Fibroblast of lung (primary cell): Measurements from ENCODE around the gene MYMX. TPM values are rescaled to one million over a fixed set of nuclear protein-coding genes. Genes with fewer than 3 reads are reported as not detected.

Experiments used
- DNase-seq, 2 donors: peaks; one replicate each; pipeline versions ENCODE4 v3.0.0 to v3.0.0-alpha.2; 2010; ENCODE audit warnings: low read depth in 2 of 2
- H2AFZ ChIP-seq: 2 replicates; pipeline ENCODE4 v1.5.1; 2012; ENCODE audit warnings: low read length, control low read depth, inconsistent platforms
- H3K27ac ChIP-seq: 2 replicates; pipeline ENCODE4 v1.5.1; 2011; ENCODE audit warnings: low read length, control low read depth; ENCODE audit not compliant: insufficient read depth
- H3K27me3 ChIP-seq: 2 replicates; pipeline ENCODE4 v1.5.1; 2011; ENCODE audit warnings: mild to moderate bottlenecking, low read length; ENCODE audit not compliant: control insufficient read depth, insufficient read depth
- H3K36me3 ChIP-seq: 2 replicates; pipeline ENCODE4 v1.5.1; 2011; ENCODE audit warnings: low read length; ENCODE audit not compliant: control insufficient read depth, insufficient read depth
- H3K4me1 ChIP-seq: 2 replicates; pipeline ENCODE4 v1.5.1; 2011; ENCODE audit warnings: low read length; ENCODE audit not compliant: control insufficient read depth, insufficient read depth; ENCODE audit errors: extremely low read depth
- H3K4me2 ChIP-seq: 2 replicates; pipeline ENCODE4 v1.5.1; 2011; ENCODE audit warnings: low read length, control low read depth; ENCODE audit not compliant: insufficient read depth; ENCODE audit errors: extremely low read depth
- H3K4me3 ChIP-seq, 4 experiments: fragments of 200-600 bp in 1 of 4; sonication (generic) in 1 of 4; replicated peaks in 1 of 4; 2 replicates each; pipeline ENCODE4 v1.5.1; 2011 to 2016; ENCODE audit warnings: low read length in 4 of 4, low read depth in 3 of 4, mild to moderate bottlenecking in 3 of 4, control low read depth in 2 of 4, inconsistent platforms in 1 of 4, mixed read lengths in 1 of 4; ENCODE audit not compliant: insufficient read depth in 1 of 4; ENCODE audit errors: control extremely low read depth in 1 of 4
- H3K79me2 ChIP-seq: 2 replicates; pipeline ENCODE4 v1.5.1; 2012; ENCODE audit warnings: mild to moderate bottlenecking, low read length, inconsistent platforms; ENCODE audit not compliant: control insufficient read depth, insufficient read depth
- H3K9ac ChIP-seq: 2 replicates; pipeline ENCODE4 v1.5.1; 2011; ENCODE audit warnings: mild to moderate bottlenecking, low read length, control low read depth; ENCODE audit not compliant: insufficient read depth
- H3K9me3 ChIP-seq: 2 replicates; pipeline ENCODE4 v1.5.1; 2012; ENCODE audit warnings: low read depth, low read length; ENCODE audit not compliant: control insufficient read depth, insufficient read depth
- H4K20me1 ChIP-seq: 2 replicates; pipeline ENCODE4 v1.5.1; 2011; ENCODE audit warnings: low read length; ENCODE audit not compliant: control insufficient read depth, insufficient read depth; ENCODE audit errors: extremely low read depth
- EZH2 ChIP-seq: IDR thresholded peaks from 2 replicates; pipeline ENCODE4 v1.5.1; 2012; ENCODE audit warnings: low read length, control low read depth, mild to moderate bottlenecking; ENCODE audit errors: missing control alignments
- polyA plus RNA-seq, 2 donors: library from polyadenylated mRNA; depleted of rRNA in 1 of 2; stranded (reverse) in 1 of 2; unstranded in 1 of 2; fragments of >200 nt; gene quantifications; 2 replicates each; pipeline ENCODE4 v1.2.1, GENCODE V29; 2011 to 2012; ENCODE audit warnings: missing spikeins in 1 of 2
- total RNA-seq: library from RNA; depleted of rRNA; stranded (reverse); fragments of >200 nt; gene quantifications from 2 replicates; pipeline ENCODE4 v1.2.1, GENCODE V29; 2014
- TF ChIP-seq, protein P1 (sequence below), 2 donors: IDR thresholded peaks in 1 of 2; conservative IDR thresholded peaks in 1 of 2; 1 replicate in 1 of 2; 2 replicates in 1 of 2; pipeline ENCODE4 v1.5.1; 2011 to 2012; ENCODE audit warnings: low read length in 2 of 2, control low read depth in 1 of 2, inconsistent platforms in 1 of 2, low read depth in 1 of 2, mild to moderate bottlenecking in 1 of 2

The MYMX gene
- total and polyA plus RNA-seq, 2 donors (not counting 1 experiment from before 2014, with no cell fraction given) = not detected

- Histone ChIP-seq H3K36me3 (no peaks in the 10 kb centered on the region), H3K27me3 (no peaks in the 10 kb centered on the region), H3K27ac (no peak overlapping the region), H4K20me1 (no peaks in the 10 kb centered on the region), H3K4me3 (no peak overlapping the region), H3K4me1 (no peaks in the 10 kb centered on the region), H3K4me2 (no peak overlapping the region), H3K9ac (no peak overlapping the region), H3K9me3 (no peaks in the 10 kb centered on the region), H2AFZ (no peak overlapping the region), H3K79me2 (no peaks in the 10 kb centered on the region)
- DNase-seq = no peak
- TF ChIP-seq, protein P1, sequence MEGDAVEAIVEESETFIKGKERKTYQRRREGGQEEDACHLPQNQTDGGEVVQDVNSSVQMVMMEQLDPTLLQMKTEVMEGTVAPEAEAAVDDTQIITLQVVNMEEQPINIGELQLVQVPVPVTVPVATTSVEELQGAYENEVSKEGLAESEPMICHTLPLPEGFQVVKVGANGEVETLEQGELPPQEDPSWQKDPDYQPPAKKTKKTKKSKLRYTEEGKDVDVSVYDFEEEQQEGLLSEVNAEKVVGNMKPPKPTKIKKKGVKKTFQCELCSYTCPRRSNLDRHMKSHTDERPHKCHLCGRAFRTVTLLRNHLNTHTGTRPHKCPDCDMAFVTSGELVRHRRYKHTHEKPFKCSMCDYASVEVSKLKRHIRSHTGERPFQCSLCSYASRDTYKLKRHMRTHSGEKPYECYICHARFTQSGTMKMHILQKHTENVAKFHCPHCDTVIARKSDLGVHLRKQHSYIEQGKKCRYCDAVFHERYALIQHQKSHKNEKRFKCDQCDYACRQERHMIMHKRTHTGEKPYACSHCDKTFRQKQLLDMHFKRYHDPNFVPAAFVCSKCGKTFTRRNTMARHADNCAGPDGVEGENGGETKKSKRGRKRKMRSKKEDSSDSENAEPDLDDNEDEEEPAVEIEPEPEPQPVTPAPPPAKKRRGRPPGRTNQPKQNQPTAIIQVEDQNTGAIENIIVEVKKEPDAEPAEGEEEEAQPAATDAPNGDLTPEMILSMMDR (conservative IDR thresholded peaks at IDR 0.05 in 1 of 2, IDR thresholded peaks at IDR 0.05 in 1 of 2; ENCODE audit: low read depth in 1 of 2, low read length in 2 of 2) = no peak
- no peak for TF ChIP-seq EZH2
Measured at GRCh38 chr6:44185953-44186634, 30.6 kb upstream of the MYMX start.

DNA sequence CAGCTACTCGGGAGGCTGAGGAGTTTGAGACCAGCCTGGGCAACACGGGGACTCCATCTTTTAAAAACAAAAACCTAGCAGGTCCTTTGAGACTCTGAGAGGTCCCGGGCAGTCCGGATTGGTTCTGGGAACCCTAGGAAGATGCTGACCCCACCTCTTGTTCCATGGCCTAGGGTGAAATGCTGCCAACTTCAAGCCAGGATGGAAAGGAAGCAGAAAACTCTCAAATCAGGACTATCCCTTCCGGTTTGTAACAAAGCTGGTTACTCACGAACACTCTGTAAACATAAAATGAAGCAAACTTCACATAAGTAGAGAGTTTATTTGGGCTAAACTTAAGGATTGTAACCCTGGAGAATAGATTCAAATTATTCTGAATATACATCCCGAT lies 30.1 kb upstream of the MYMX start:
- Histone ChIP-seq H3K36me3 (no peaks in the 10 kb centered on the region), H2AFZ (no peak overlapping the region), H3K4me1 (no peaks in the 10 kb centered on the region), H4K20me1 (no peaks in the 10 kb centered on the region), H3K27ac (no peak overlapping the region), H3K9ac (no peak overlapping the region), H3K79me2 (no peaks in the 10 kb centered on the region), H3K27me3 (no peaks in the 10 kb centered on the region), H3K9me3 (no peaks in the 10 kb centered on the region), H3K4me3 (no peak overlapping the region), H3K4me2 (no peak overlapping the region)
- no peak for DNase-seq
- TF ChIP-seq, protein P1 (conservative IDR thresholded peaks at IDR 0.05 in 1 of 2, IDR thresholded peaks at IDR 0.05 in 1 of 2; ENCODE audit: low read depth in 1 of 2, low read length in 2 of 2) = no peak
- no peak for TF ChIP-seq EZH2

DNA sequence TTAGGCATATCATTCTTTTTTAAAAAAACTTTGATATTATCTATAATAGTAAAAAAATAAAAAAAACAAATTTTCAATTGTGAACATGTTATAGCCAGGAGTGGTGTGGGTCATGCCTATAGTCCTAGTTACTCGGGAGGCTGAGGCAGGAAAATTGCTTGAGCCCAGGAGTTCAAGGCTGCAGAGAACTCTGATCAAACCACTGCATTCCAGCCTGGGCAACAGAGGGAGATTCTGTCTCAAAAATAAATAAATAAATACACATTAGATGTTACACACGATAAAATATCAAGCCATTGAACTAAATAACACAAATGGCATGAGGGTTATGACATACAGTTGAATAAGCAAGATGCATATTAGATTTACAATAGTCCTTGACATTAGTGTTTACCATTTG lies 27.9 kb upstream of the MYMX start:
- no peak for TF ChIP-seq EZH2
- TF ChIP-seq, protein P1 (conservative IDR thresholded peaks at IDR 0.05 in 1 of 2, IDR thresholded peaks at IDR 0.05 in 1 of 2; ENCODE audit: low read depth in 1 of 2, low read length in 2 of 2) = no peak
- no peaks in the 10 kb centered on the region for H3K27me3 ChIP-seq
- no peak overlapping the region for H3K4me2 ChIP-seq
- H4K20me1 ChIP-seq = no peaks in the 10 kb centered on the region
- H2AFZ ChIP-seq = no peak overlapping the region
- no peak overlapping the region for H3K27ac ChIP-seq
- H3K4me3 ChIP-seq = no peak overlapping the region
- no peaks in the 10 kb centered on the region for H3K4me1 ChIP-seq
- no peaks in the 10 kb centered on the region for H3K9me3 ChIP-seq
- H3K9ac ChIP-seq = no peak overlapping the region
- no peaks in the 10 kb centered on the region for H3K79me2 ChIP-seq
- H3K36me3 ChIP-seq = no peaks in the 10 kb centered on the region
- no peak for DNase-seq
